ENCODE measurements around the gene CLEC20A.

GRCh38 chr1:178495158-178495557 is 1.6 kb downstream of the CLEC20A start:
- TF ChIP-seq ELK4 (IDR thresholded peaks at IDR 0.05; ENCODE audit: borderline replicate concordance, low read depth, low read length) (no peak), CTCF (tag by site-specific recombination; IDR thresholded peaks at IDR 0.05) (no peak), ZNF169 (tag by site-specific recombination; IDR thresholded peaks at IDR 0.05) (no peak)
